ENCODE measurements around the gene GFRA1.

DNA sequence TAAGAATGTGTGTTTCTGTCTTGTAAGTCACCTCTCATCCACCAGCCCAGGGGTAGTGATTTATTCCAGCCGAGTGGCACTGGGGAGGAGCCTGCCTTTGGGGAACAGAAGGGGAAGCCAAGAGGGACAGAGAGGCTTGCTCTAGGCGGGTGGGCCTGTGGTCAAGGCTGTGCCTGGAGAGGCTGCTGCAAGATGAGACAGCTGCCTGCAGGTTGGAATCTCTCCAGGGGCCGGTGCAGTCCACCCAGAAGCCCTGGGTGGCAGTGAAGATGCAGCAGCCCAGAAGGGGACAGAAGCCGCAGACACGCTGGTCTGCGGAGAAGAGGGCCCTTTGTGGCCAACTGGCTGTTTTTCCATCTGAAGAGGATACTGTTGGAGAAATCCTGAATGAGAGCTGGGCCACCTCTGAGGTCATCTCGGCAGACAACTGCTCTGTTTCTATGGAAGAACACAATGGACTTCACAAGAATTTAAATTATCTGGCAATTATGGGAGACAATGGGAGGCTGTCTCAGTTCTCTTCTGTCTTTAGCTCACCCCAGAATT is 175.7 kb downstream of the GFRA1 start:
- TF ChIP-seq, protein P1, sequence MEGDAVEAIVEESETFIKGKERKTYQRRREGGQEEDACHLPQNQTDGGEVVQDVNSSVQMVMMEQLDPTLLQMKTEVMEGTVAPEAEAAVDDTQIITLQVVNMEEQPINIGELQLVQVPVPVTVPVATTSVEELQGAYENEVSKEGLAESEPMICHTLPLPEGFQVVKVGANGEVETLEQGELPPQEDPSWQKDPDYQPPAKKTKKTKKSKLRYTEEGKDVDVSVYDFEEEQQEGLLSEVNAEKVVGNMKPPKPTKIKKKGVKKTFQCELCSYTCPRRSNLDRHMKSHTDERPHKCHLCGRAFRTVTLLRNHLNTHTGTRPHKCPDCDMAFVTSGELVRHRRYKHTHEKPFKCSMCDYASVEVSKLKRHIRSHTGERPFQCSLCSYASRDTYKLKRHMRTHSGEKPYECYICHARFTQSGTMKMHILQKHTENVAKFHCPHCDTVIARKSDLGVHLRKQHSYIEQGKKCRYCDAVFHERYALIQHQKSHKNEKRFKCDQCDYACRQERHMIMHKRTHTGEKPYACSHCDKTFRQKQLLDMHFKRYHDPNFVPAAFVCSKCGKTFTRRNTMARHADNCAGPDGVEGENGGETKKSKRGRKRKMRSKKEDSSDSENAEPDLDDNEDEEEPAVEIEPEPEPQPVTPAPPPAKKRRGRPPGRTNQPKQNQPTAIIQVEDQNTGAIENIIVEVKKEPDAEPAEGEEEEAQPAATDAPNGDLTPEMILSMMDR (IDR thresholded peaks at IDR 0.05): no peak
- TF ChIP-seq POLR2A (IDR thresholded peaks at IDR 0.05): no peak
- TF ChIP-seq EP300 (IDR thresholded peaks at IDR 0.05): no peak
